ENCODE data around the gene GUCA1A. TPM values are rescaled to one million over a fixed set of nuclear protein-coding genes. Genes with fewer than 3 reads are reported as not detected.

GUCA1A gene
- total RNA-seq, 6 donors from 2014 or later, result not detected

DNA sequence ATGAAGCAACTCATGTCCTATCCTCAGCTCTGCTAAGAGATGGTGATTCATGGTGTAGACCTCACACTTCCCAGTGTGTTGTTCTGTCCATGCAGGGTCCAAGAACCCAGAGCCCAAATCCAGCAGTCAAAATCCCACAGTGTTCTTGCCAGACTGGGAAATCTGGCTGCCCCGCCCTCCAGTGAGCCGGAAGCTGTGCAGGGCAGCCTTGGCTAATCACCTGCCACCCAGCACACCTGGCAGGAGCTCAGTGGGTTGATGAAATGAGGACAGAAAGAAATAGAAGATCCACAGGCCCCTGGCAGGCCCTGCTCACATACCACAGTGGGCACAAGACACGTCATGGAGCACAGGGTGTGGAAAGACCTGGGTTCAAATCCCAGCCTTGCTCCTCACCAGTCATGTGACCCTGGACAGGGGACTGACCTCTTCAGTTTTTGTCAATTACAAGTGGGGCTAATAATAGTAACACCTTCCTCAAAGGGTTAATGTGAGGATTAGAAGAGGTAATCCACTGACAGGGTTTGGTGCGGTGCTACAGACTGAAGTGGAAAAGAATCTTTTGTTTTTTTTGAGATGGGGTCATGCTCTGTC is 13.6 kb upstream of the GUCA1A start:
- WGBS, 2 donors, result 60 to 75% methylated on average over 3 to 4 of the region's 4 CpGs
- no peaks in the 10 kb centered on the region for H3K27me3 ChIP-seq
- H3K4me1 ChIP-seq, result no peaks in the 10 kb centered on the region
- TF ChIP-seq POLR2AphosphoS5 (IDR thresholded peaks at IDR 0.05), result no peak
- TF ChIP-seq EP300 (IDR thresholded peaks at IDR 0.05), result no peak
- TF ChIP-seq, protein P1, sequence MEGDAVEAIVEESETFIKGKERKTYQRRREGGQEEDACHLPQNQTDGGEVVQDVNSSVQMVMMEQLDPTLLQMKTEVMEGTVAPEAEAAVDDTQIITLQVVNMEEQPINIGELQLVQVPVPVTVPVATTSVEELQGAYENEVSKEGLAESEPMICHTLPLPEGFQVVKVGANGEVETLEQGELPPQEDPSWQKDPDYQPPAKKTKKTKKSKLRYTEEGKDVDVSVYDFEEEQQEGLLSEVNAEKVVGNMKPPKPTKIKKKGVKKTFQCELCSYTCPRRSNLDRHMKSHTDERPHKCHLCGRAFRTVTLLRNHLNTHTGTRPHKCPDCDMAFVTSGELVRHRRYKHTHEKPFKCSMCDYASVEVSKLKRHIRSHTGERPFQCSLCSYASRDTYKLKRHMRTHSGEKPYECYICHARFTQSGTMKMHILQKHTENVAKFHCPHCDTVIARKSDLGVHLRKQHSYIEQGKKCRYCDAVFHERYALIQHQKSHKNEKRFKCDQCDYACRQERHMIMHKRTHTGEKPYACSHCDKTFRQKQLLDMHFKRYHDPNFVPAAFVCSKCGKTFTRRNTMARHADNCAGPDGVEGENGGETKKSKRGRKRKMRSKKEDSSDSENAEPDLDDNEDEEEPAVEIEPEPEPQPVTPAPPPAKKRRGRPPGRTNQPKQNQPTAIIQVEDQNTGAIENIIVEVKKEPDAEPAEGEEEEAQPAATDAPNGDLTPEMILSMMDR (IDR thresholded peaks at IDR 0.05), result no peak
- TF ChIP-seq POLR2A (IDR thresholded peaks at IDR 0.05), result no peak
- no peaks in the 10 kb centered on the region for H3K36me3 ChIP-seq
- H3K27ac ChIP-seq, result no peak overlapping the region
- H3K9me3 ChIP-seq, result no peaks in the 10 kb centered on the region
- no peak overlapping the region for H3K4me3 ChIP-seq
- ATAC-seq (ENCODE audit: low FRiP score in 2 of 2), result no peak
- no peak for DNase-seq

DNA sequence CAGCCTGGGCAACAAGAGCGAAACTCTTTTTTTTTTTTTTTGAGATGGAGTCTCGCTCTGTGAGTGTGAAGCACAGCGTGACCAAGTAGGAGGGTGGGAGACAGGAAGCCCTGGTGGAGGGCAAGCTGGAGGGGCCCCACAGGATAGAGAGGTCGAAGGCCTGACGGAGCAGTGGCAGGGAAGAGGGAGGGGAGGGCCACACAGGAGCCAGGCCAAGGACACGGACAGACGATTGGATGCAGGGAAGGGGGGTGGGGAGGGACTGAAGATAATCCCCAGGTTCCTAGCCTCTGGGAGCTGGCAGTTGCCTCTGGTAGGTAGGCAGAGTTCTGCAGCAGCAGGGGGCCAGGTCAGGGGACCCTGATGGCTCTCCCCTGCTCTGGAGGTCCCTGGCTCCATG is 10.8 kb upstream of the GUCA1A start:
- no peak for ATAC-seq (ENCODE audit: low FRiP score in 2 of 2)
- H3K4me1 ChIP-seq, result no peaks in the 10 kb centered on the region
- TF ChIP-seq, protein P1 (IDR thresholded peaks at IDR 0.05), result no peak
- TF ChIP-seq POLR2A (IDR thresholded peaks at IDR 0.05), result no peak
- no peak for TF ChIP-seq POLR2AphosphoS5 (IDR thresholded peaks at IDR 0.05)
- TF ChIP-seq EP300 (IDR thresholded peaks at IDR 0.05), result no peak
- no peaks in the 10 kb centered on the region for H3K9me3 ChIP-seq
- 54 to 55% methylated on average over 7 of the region's 7 CpGs for WGBS, 2 donors
- no peaks in the 10 kb centered on the region for H3K27me3 ChIP-seq
- H3K27ac ChIP-seq, result no peak overlapping the region
- no peak for DNase-seq
- H3K36me3 ChIP-seq, result no peaks in the 10 kb centered on the region
- H3K4me3 ChIP-seq, result no peak overlapping the region

DNA sequence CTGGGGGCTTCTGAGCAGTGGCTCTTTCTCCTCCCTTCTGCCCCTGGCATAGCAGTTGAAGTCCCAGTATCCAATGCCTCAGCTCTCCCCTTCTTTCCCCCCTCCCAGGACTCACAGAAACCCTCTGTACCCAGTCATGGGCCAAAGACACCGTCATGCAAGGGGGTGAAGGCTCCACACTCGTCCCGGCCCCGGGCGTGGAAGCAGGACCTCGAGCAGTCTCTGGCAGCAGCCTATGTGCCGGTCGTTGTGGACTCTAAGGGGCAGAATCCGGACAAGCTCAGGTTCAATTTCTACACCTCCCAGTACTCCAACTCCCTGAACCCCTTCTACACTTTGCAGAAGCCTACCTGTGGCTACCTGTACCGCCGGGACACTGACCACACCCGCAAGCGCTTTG is 10.4 kb upstream of the GUCA1A start:
- DNase-seq (peak in 1 of 2 donors; percentile 76), ATAC-seq (ENCODE audit: low FRiP score in 2 of 2) (no peak)
- Histone ChIP-seq H3K4me3 (no peak overlapping the region), H3K9me3 (no peaks in the 10 kb centered on the region), H3K4me1 (no peaks in the 10 kb centered on the region), H3K27me3 (no peaks in the 10 kb centered on the region), H3K27ac (no peak overlapping the region), H3K36me3 (no peaks in the 10 kb centered on the region)
- 89% methylated on average over 13 of the region's 13 CpGs; no CpG with 5 or more reads in 1 of the 2 donors for WGBS, 2 donors
- TF ChIP-seq POLR2A (IDR thresholded peaks at IDR 0.05), result no peak
- TF ChIP-seq EP300 (IDR thresholded peaks at IDR 0.05), result no peak
- TF ChIP-seq POLR2AphosphoS5 (IDR thresholded peaks at IDR 0.05), result no peak
- TF ChIP-seq, protein P1 (IDR thresholded peaks at IDR 0.05), result no peak

DNA sequence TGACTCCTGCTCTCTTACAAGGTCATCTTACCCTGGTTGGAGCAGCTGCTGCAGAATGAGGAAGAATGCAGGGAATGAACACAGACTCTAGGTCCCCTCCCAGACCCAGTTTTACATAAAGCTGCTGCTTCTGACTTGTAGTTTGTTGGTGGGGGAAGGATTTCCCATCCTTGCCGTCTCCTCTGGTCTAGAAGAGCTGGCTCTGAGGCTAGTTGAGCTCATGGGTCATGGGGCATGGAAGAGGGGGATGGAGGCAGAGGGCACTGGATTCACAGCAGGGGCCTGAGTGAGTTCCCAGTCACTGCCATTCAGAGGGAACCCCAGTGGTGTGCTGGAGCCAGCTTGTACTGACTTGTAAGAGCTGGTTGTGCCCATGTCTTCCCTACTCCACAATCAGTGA is 9.2 kb upstream of the GUCA1A start:
- WGBS, 2 donors, result 20 to 25% methylated on average over 1 of the region's 1 CpG
- Histone ChIP-seq H3K36me3 (no peaks in the 10 kb centered on the region), H3K27me3 (no peaks in the 10 kb centered on the region), H3K9me3 (no peaks in the 10 kb centered on the region), H3K4me1 (no peaks in the 10 kb centered on the region), H3K27ac (no peak overlapping the region), H3K4me3 (no peak overlapping the region)
- ATAC-seq (ENCODE audit: low FRiP score in 2 of 2), result no peak
- DNase-seq, result no peak
- no peak for TF ChIP-seq POLR2AphosphoS5 (IDR thresholded peaks at IDR 0.05)
- no peak for TF ChIP-seq EP300 (IDR thresholded peaks at IDR 0.05)
- TF ChIP-seq POLR2A (IDR thresholded peaks at IDR 0.05), result no peak
- TF ChIP-seq, protein P1 (IDR thresholded peaks at IDR 0.05), result no peak

DNA sequence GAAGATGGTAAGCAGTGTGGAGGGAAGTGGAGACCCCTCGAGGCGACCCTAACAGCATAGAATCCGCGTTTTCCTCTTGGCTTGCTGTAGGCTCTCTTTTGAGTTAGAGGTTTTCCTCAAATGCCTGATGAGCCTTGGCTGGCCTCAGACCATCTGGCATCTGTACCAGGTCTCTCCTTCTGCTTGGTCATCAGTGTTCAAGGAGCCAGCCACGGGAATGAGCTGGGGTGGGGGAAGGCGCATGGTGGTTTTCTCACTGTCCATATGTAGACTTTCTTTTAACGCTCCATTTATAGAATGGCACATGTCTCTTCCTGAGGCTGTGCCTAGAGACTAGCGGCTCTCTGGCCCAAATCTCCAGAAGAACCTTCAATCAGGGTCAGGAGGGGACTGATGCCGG is 8.1 kb upstream of the GUCA1A start:
- no peak overlapping the region for H3K27ac ChIP-seq
- H3K9me3 ChIP-seq, result no peaks in the 10 kb centered on the region
- TF ChIP-seq, protein P1 (IDR thresholded peaks at IDR 0.05), result no peak
- TF ChIP-seq EP300 (IDR thresholded peaks at IDR 0.05) (no peak), POLR2AphosphoS5 (IDR thresholded peaks at IDR 0.05) (no peak), POLR2A (IDR thresholded peaks at IDR 0.05) (no peak)
- H3K27me3 ChIP-seq, result no peaks in the 10 kb centered on the region
- DNase-seq (no peak), ATAC-seq (ENCODE audit: low FRiP score in 2 of 2) (no peak)
- no peak overlapping the region for H3K4me3 ChIP-seq
- H3K36me3 ChIP-seq, result no peaks in the 10 kb centered on the region
- no peaks in the 10 kb centered on the region for H3K4me1 ChIP-seq
- WGBS, 2 donors, result 74 to 83% methylated on average over 8 to 9 of the region's 9 CpGs

All from upper lobe of left lung (tissue), 6 donors.